ENCODE data around the gene TFAP2D. TPM values are rescaled to one million over a fixed set of nuclear protein-coding genes. Genes with fewer than 3 reads are reported as not detected.

The TFAP2D gene
- total RNA-seq, 4 donors from 2014 or later = not detected

DNA sequence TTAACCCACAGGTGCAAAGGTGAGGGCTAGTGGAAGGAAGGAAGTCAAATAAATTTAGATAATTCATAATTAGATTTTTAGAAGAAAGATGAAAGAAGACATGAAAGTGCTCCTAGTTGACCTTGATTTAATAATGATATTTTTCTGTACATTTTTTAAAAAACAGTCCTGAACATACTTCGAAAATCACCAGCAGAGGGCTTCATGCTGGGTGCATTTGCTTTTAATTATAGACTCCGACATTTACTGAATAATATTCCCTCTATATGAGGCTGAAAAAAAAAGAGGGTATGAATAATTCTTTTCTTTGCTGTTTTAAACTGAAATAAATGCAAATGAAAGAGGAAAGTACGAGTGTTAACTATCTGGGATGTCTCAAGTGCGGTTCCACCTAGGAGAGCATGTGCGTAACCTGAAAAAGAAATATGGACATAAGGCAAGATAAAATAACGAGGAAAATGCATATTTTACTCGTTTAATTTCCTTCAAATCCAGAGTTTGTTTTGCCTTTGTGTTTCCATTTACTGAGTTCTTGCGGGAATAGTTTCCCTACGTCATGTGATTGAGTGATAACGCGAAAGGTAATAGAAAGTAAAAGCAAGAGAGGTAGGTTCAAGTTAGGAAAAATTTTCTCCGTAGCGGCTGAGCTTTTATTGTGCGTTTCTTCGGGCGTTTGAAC lies 102.2 kb downstream of the TFAP2D start:
- 7% methylated on average over 16 of the region's 16 CpGs for WGBS
- H3K27ac ChIP-seq (replicated peaks in 1 of 4) = no peak overlapping the region
- peak overlapping the region; percentile 38 to 53 (median 45) for H3K4me3 ChIP-seq
- peaks cover 10 to 20% (median 17%) of the 10 kb centered on the region in 4 donors for H3K4me1 ChIP-seq
- no peaks in the 10 kb centered on the region for H3K9me3 ChIP-seq
- DNase-seq (ENCODE audit: extremely low spot score) = no peak
- H3K27me3 ChIP-seq = peaks cover 0 to 91% (median 30%) of the 10 kb centered on the region in 4 donors
- intact Hi-C loops (cut with DNase I) = loop anchor here (5.0 kb wide), 3 partner anchors 537 to 1207 kb away; no protein-coding TSS in a partner anchor
- TF ChIP-seq POLR2AphosphoS5 (IDR thresholded peaks at IDR 0.05) (no peak), POLR2A (IDR thresholded peaks at IDR 0.05; ENCODE audit: low read depth) (no peak), EP300 (IDR thresholded peaks at IDR 0.05) (no peak)
- TF ChIP-seq, protein P1, sequence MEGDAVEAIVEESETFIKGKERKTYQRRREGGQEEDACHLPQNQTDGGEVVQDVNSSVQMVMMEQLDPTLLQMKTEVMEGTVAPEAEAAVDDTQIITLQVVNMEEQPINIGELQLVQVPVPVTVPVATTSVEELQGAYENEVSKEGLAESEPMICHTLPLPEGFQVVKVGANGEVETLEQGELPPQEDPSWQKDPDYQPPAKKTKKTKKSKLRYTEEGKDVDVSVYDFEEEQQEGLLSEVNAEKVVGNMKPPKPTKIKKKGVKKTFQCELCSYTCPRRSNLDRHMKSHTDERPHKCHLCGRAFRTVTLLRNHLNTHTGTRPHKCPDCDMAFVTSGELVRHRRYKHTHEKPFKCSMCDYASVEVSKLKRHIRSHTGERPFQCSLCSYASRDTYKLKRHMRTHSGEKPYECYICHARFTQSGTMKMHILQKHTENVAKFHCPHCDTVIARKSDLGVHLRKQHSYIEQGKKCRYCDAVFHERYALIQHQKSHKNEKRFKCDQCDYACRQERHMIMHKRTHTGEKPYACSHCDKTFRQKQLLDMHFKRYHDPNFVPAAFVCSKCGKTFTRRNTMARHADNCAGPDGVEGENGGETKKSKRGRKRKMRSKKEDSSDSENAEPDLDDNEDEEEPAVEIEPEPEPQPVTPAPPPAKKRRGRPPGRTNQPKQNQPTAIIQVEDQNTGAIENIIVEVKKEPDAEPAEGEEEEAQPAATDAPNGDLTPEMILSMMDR (IDR thresholded peaks at IDR 0.05) = no peak
- no peaks in the 10 kb centered on the region for H3K36me3 ChIP-seq

DNA sequence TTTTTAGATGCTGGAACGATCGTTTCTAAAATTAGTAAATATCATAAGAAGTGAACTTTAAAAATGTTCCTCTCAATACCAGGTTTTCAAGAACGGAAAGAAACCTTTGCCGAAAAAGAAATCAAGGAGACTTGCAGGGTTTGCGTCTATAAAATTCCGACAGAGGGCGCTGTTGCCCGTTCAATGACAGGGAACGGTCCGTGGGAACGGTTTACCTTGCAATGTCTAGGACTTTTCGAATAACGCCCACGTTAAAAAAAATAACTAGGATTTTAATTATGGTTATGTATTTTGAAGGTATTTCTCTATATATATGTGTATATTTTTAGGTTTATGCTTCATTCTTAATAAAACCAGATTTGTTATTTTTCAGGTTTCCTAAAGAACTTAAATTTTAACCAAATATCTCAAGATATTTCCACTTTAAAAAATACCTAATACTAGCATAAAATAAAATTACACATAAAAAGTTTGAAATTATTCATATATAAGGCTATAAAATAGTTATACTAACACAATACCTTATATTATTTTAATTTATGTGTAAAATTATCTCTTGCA lies 102.9 kb downstream of the TFAP2D start:
- Histone ChIP-seq H3K27me3 (peaks cover 0 to 91% (median 35%) of the 10 kb centered on the region in 4 donors), H3K4me1 (peaks cover 10 to 24% (median 23%) of the 10 kb centered on the region in 4 donors), H3K4me3 (peak overlapping the region; percentile 38 to 53 (median 45)), H3K9me3 (no peaks in the 10 kb centered on the region), H3K36me3 (no peaks in the 10 kb centered on the region), H3K27ac (replicated peaks in 1 of 4) (no peak overlapping the region)
- peak in 1 of 2 donors; percentile 41 for TF ChIP-seq POLR2AphosphoS5 (IDR thresholded peaks at IDR 0.05)
- TF ChIP-seq, protein P1 (IDR thresholded peaks at IDR 0.05) = peak; percentile 71 to 78 (median 72)
- no peak for TF ChIP-seq EP300 (IDR thresholded peaks at IDR 0.05)
- no peak for TF ChIP-seq POLR2A (IDR thresholded peaks at IDR 0.05; ENCODE audit: low read depth)
- WGBS = 1% methylated on average over 14 of the region's 14 CpGs
- DNase-seq (ENCODE audit: extremely low spot score) = no peak
- intact Hi-C loops (cut with DNase I) = loop anchor here (5.0 kb wide), 3 partner anchors 536 to 1206 kb away; no protein-coding TSS in a partner anchor

DNA sequence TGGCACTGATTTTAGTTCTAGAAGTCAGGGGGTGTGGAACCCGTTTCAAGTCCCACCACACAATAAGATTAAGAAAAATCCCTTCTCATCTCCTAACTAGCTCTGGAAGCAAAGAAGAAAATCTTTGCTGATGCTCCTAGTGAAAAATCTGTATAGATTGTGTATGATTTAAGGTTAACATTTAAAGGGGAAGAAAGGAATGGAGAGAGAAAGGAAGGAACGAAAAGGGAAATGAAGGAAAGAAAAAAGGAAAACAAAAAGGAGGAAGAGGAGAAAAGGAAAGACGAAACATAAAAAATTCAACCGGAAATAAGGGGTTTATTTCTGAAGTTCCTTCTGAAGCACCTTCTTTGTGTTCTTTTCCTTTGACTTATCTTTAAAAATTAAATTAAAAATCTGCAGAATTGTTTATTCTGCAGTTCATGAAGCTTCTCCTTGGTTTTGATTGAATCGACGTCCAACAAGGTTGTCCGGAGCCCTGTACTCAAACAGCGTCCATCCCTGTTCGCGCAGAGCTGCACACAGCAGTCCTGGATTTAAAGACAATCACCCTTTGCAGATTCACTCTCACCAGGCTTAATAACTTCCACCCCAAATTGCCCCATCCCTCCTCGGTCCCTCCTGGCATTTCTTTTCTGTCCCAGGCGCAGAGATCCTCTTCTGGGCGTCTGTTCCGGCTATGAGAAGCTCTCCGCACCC lies 103.8 kb downstream of the TFAP2D start:
- TF ChIP-seq POLR2A (IDR thresholded peaks at IDR 0.05; ENCODE audit: low read depth) (no peak), EP300 (IDR thresholded peaks at IDR 0.05) (no peak), POLR2AphosphoS5 (IDR thresholded peaks at IDR 0.05) (no peak)
- TF ChIP-seq, protein P1 (IDR thresholded peaks at IDR 0.05) = no peak
- 18% methylated on average over 15 of the region's 15 CpGs for WGBS
- no peak overlapping the region for H3K27ac ChIP-seq (replicated peaks in 1 of 4)
- peaks cover 10 to 31% (median 25%) of the 10 kb centered on the region in 4 donors for H3K4me1 ChIP-seq
- no peak for DNase-seq (ENCODE audit: extremely low spot score)
- H3K36me3 ChIP-seq = no peaks in the 10 kb centered on the region
- H3K9me3 ChIP-seq = no peaks in the 10 kb centered on the region
- peaks cover 0 to 97% (median 40%) of the 10 kb centered on the region in 4 donors for H3K27me3 ChIP-seq
- H3K4me3 ChIP-seq = no peak overlapping the region
- intact Hi-C loops (cut with DNase I) = loop anchor here (5.0 kb wide), 3 partner anchors 535 to 1205 kb away; no protein-coding TSS in a partner anchor

DNA sequence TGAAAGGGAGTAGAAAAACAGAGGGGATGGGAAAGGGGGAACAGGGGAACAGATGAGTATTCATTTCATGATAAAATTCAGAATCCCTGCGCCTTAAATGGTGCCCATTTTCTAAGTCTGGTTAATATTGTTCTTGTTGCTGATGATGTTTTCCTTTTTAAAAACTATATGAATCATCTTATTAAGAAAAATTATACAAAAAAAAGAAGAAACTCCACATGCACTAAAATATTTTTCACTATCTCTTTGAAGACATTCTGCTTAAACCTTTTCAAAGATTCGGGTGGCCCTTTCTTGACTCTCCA lies 104.3 kb downstream of the TFAP2D start:
- 33% methylated on average over 2 of the region's 2 CpGs for WGBS
- Histone ChIP-seq H3K36me3 (no peaks in the 10 kb centered on the region), H3K4me1 (peaks cover 10 to 36% (median 25%) of the 10 kb centered on the region in 4 donors), H3K9me3 (no peaks in the 10 kb centered on the region), H3K27me3 (peaks cover 0 to 100% (median 45%) of the 10 kb centered on the region in 4 donors), H3K4me3 (no peak overlapping the region), H3K27ac (replicated peaks in 1 of 4) (no peak overlapping the region)
- TF ChIP-seq, protein P1 (IDR thresholded peaks at IDR 0.05) = no peak
- TF ChIP-seq EP300 (IDR thresholded peaks at IDR 0.05) = no peak
- no peak for TF ChIP-seq POLR2A (IDR thresholded peaks at IDR 0.05; ENCODE audit: low read depth)
- TF ChIP-seq POLR2AphosphoS5 (IDR thresholded peaks at IDR 0.05) = no peak
- intact Hi-C loops (cut with DNase I) = loop anchor here (5.0 kb wide), 3 partner anchors 535 to 1205 kb away; no protein-coding TSS in a partner anchor
- DNase-seq (ENCODE audit: extremely low spot score) = no peak

All from esophagus muscularis mucosa (tissue), 4 donors.